Measurements from ENCODE around the gene MMP17. TPM values are rescaled to one million over a fixed set of nuclear protein-coding genes. Genes with fewer than 3 reads are reported as not detected.

The MMP17 gene
- total and polyA plus RNA-seq, 2 of the 4 experiments (the other 2 are of a cell fraction) = 1.4 to 11.8 TPM

- Histone ChIP-seq H3K56ac (ENCODE audit: extremely low read depth, insufficient read depth, low read length) (no peak overlapping the region), H3K4me3 (ENCODE audit: insufficient read depth, low read depth, low read length) (no peak overlapping the region), H4K5ac (ENCODE audit: low read depth, low read length) (no peak overlapping the region), H3K4me1 (ENCODE audit: control insufficient read depth, insufficient read depth, low read length) (peaks cover 4% of the 10 kb centered on the region; the same call in 1 of the 2 replicates), H3K18ac (ENCODE audit: low read depth, low read length) (no peak overlapping the region), H3K27me3 (ENCODE audit: control insufficient read depth, insufficient read depth, low read length) (no peaks in the 10 kb centered on the region), H3K9me3 (ENCODE audit: control insufficient read depth, insufficient read depth, low read length) (no peaks in the 10 kb centered on the region), H3K4ac (ENCODE audit: low read depth, low read length) (no peak overlapping the region), H3K4me2 (ENCODE audit: low read depth, low read length) (no peak overlapping the region), H3K27ac (ENCODE audit: insufficient read depth, low read length) (no peak overlapping the region), H2AK5ac (ENCODE audit: low read depth, low read length) (no peak overlapping the region), H3K36me3 (ENCODE audit: control insufficient read depth, insufficient read depth, low read length) (peaks cover 36% of the 10 kb centered on the region), H2AK9ac (replicated peaks; ENCODE audit: low read depth, low read length, poor library complexity) (no peak overlapping the region), H3K14ac (replicated peaks; ENCODE audit: low read depth, low read length) (no peak overlapping the region), H3K9me1 (ENCODE audit: insufficient read depth, low read length) (peaks cover 3% of the 10 kb centered on the region; the same call in 1 of the 2 replicates), H2BK5ac (ENCODE audit: low read depth, low read length, poor library complexity, severe bottlenecking) (no peak overlapping the region), H3K79me1 (ENCODE audit: low read depth in 1 of 2, low read length in 2 of 2) (peaks cover 0 to 2% of the 10 kb centered on the region in 2 experiments; a peak in 1 of 4 replicates), H2AFZ (replicated peaks; ENCODE audit: low read length, poor library complexity) (no peak overlapping the region), H4K8ac (ENCODE audit: low read depth in 2 of 2, low read length in 2 of 2) (no peak overlapping the region), H3K23ac (ENCODE audit: low read depth, low read length) (no peak overlapping the region), H2BK20ac (ENCODE audit: low read depth, low read length) (no peak overlapping the region), H2BK120ac (ENCODE audit: low read depth, low read length) (no peak overlapping the region), H2BK15ac (ENCODE audit: low read depth, low read length) (no peak overlapping the region), H4K91ac (ENCODE audit: insufficient read depth, low read depth, low read length) (no peak overlapping the region), H4K20me1 (ENCODE audit: insufficient read depth, low read length) (no peaks in the 10 kb centered on the region), H3K9ac (ENCODE audit: low read depth, low read length) (no peak overlapping the region)
- CTCF ChIA-PET = no interaction called here
- ATAC-seq (ENCODE audit: low read depth) = no peak
- dilution Hi-C loops (cut with HindIII; ENCODE audit: low sequenced_read_pairs, unreplicated experiment) (no loop called here), in situ Hi-C loops (cut with MboI; ENCODE audit: low sequenced_read_pairs) (no loop called here), intact Hi-C loops (cut with micrococcal nuclease) (no loop called here)
- no peak for DNase-seq
- 87% methylated on average over 11 of the region's 21 CpGs; no CpG with 5 or more reads in 1 of the 2 experiments for WGBS, 2 experiments (ENCODE audit: extremely low coverage in 2 of 2, insufficient read length in 1 of 2)
- POLR2A ChIA-PET (ENCODE audit: unreplicated experiment) = no interaction called here
- TF ChIP-seq BHLHE40 (IDR thresholded peaks at IDR 0.05; ENCODE audit: low read depth, low read length) (no peak), POLR2A (IDR thresholded peaks at IDR 0.05; ENCODE audit: low read depth, low read length) (no peak)
- BruUV-seq (replicated peaks) = no TSS peak
Measured at GRCh38 chr12:131799195-131799594, 29.0 kb upstream of the MMP17 start.
